K562 treated with DMSO at 1 percent for 48 hours (cell line): Measurements from ENCODE around the gene DXO. TPM values are rescaled to one million over a fixed set of nuclear protein-coding genes. Genes with fewer than 3 reads are reported as not detected.

ENCODE experiments used
- total RNA-seq: library from RNA; unstranded; fragments of 300-600 nt; gene quantifications from 2 replicates; pipeline ENCODE4 v1.2.3, GENCODE V29; 2022; ENCODE audit warnings: low replicate concordance; ENCODE audit errors: extremely low read depth

Gene DXO
- 217 TPM in 1 of 2 replicates, not detected in the other for total RNA-seq

GRCh38 chr6:31971993-31972708 lies at the start of gene DXO:
TSS of gene DXO (minus strand) at chr6:31972138. CDS start at chr6:31971675, 463 bp downstream.

GRCh38 chr6:32014547-32014946 lies 42.6 kb upstream of the DXO start, which contains the start of gene C4B:
TSS of gene C4B (plus strand) at chr6:32014795. CDS start at chr6:32014846, 51 bp downstream.

GRCh38 chr6:31981744-31982143 lies 9.8 kb upstream of the DXO start, which contains the start of gene C4A:
TSS of gene C4A (plus strand) at chr6:31982057. CDS start at chr6:31982108, 51 bp downstream.

GRCh38 chr6:31958741-31959739 lies 12.9 kb downstream of the DXO start, which contains the start of the genes NELFE and SKIC2:
TSS of gene NELFE (minus strand) at chr6:31958971. CDS start at chr6:31958446, 525 bp downstream.
TSS of gene SKIC2 (plus strand) at chr6:31959175. CDS start at chr6:31959193, 18 bp downstream.

GRCh38 chr6:31945507-31946369 lies 26.2 kb downstream of the DXO start, which contains the start of gene CFB:
TSS of gene CFB (plus strand) at chr6:31946095. CDS start at chr6:31946222, 127 bp downstream.

GRCh38 chr6:31927242-31927862 lies 44.6 kb downstream of the DXO start, which contains the start of gene C2:
TSS of gene C2 (plus strand) at chr6:31927717. CDS start at chr6:31927753, 36 bp downstream.

Other genes starting within 250 kb of the DXO start
- not detected in 2 replicates for gene MPIG6B, start 248.8 kb downstream of the DXO start, total RNA-seq
- gene DDAH2, start 242.8 kb downstream of the DXO start, total RNA-seq, result not detected in 2 replicates
- 1,281 TPM in 1 of 2 replicates, not detected in the other for gene CLIC1, start 235.6 kb downstream of the DXO start, total RNA-seq
- gene MSH5, start 232.1 kb downstream of the DXO start, total RNA-seq, result not detected in 2 replicates
- gene SAPCD1, start 209.5 kb downstream of the DXO start, total RNA-seq, result not detected in 2 replicates
- gene VWA7, start 194.8 kb downstream of the DXO start, total RNA-seq, result not detected in 2 replicates
- 668 TPM in 1 of 2 replicates, not detected in the other for gene VARS1, start 176.4 kb downstream of the DXO start, total RNA-seq
- gene LSM2, start 165.2 kb downstream of the DXO start, total RNA-seq, result not detected in 2 replicates
- gene HSPA1L, start 156.9 kb downstream of the DXO start, total RNA-seq, result not detected in 2 replicates
- gene HSPA1A, start 156.6 kb downstream of the DXO start, total RNA-seq, result not detected in 2 replicates
- gene HSPA1B, start 144.4 kb downstream of the DXO start, total RNA-seq, result 760 TPM in 1 of 2 replicates, not detected in the other
- 455 TPM in 1 of 2 replicates, not detected in the other for gene NEU1, start 109.3 kb downstream of the DXO start, total RNA-seq
- not detected in 2 replicates for gene SLC44A4, start 93.1 kb downstream of the DXO start, total RNA-seq
- not detected in 2 replicates for gene EHMT2, start 74.4 kb downstream of the DXO start, total RNA-seq
- not detected in 2 replicates for gene ZBTB12, start 70.1 kb downstream of the DXO start, total RNA-seq
- not detected in 2 replicates for gene C2, start 44.4 kb downstream of the DXO start, total RNA-seq
- gene CFB, start 26.0 kb downstream of the DXO start, total RNA-seq, result not detected in 2 replicates
- gene NELFE, start 13.2 kb downstream of the DXO start, total RNA-seq, result not detected in 2 replicates
- gene SKIC2, start 13.0 kb downstream of the DXO start, total RNA-seq, result not detected in 2 replicates
- not detected in 2 replicates for gene C4A, start 9.9 kb upstream of the DXO start, total RNA-seq
- gene C4B, start 42.7 kb upstream of the DXO start, total RNA-seq, result not detected in 2 replicates
- gene CYP21A2, start 66.3 kb upstream of the DXO start, total RNA-seq, result not detected in 2 replicates
- gene TNXB, start 137.2 kb upstream of the DXO start, total RNA-seq, result not detected in 2 replicates
- gene ATF6B, start 156.1 kb upstream of the DXO start, total RNA-seq, result not detected in 2 replicates
- gene FKBPL, start 158.2 kb upstream of the DXO start, total RNA-seq, result not detected in 2 replicates
- gene PRRT1, start 179.8 kb upstream of the DXO start, total RNA-seq, result not detected in 2 replicates
- not detected in 2 replicates for gene PPT2, start 182.0 kb upstream of the DXO start, total RNA-seq
- not detected in 2 replicates for gene EGFL8, start 192.5 kb upstream of the DXO start, total RNA-seq
- not detected in 2 replicates for gene AGPAT1, start 203.9 kb upstream of the DXO start, total RNA-seq
- not detected in 2 replicates for gene RNF5, start 206.3 kb upstream of the DXO start, total RNA-seq
- gene AGER, start 212.1 kb upstream of the DXO start, total RNA-seq, result not detected in 2 replicates
- not detected in 2 replicates for gene PBX2, start 218.1 kb upstream of the DXO start, total RNA-seq
- not detected in 2 replicates for gene GPSM3, start 220.5 kb upstream of the DXO start, total RNA-seq